H1 (cell line): Measurements from ENCODE around the gene NUDT2. TPM values are rescaled to one million over a fixed set of nuclear protein-coding genes. Genes with fewer than 3 reads are reported as not detected.
"Not testable (repeated sequence)": the region's sequence is repeated elsewhere in the genome, so short reads cannot be mapped to it uniquely, and the experiment has no call there.

ENCODE experiments used
- CTCF ChIA-PET: fragments of 300-600 bp; sonication (Branson Sonifier 250); formaldehyde crosslinking; loops from one replicate; lab custom pipeline; 2021; ENCODE audit not compliant: partially characterized antibody; lab: Charles Lee
- POLR2A ChIA-PET: fragments of 300-600 bp; sonication (Branson Sonifier 250); formaldehyde crosslinking; loops from one replicate; lab custom pipeline; 2021; ENCODE audit warnings: inconsistent platforms; ENCODE audit not compliant: partially characterized antibody; lab: Charles Lee
- DNase-seq, 2 experiments: peaks; one replicate each; pipeline versions ENCODE4 v3.0.0 to v3.0.0-alpha.2; 2010 to 2022; ENCODE audit warnings: low spot score in 2 of 2, low read depth in 1 of 2, mixed read lengths in 1 of 2
- FAIRE-seq: peaks from 2 replicates; lab custom pipeline; 2011; peaks lifted over from hg19 to GRCh38; lab: Jason Lieb, UNC
- H2AFZ ChIP-seq: 2 replicates; pipeline ENCODE4 v1.8.1; 2012; ENCODE audit warnings: low read length, inconsistent platforms
- H2AK5ac ChIP-seq: 2 replicates; pipeline ENCODE4 v1.6.1; 2013; ENCODE audit warnings: low read depth, low read length
- H2BK120ac ChIP-seq: replicated peaks from 2 replicates; pipeline ENCODE3; 2013; ENCODE audit warnings: low read depth, low read length, inconsistent platforms
- H2BK12ac ChIP-seq: 2 replicates; pipeline ENCODE4 v1.6.1; 2013; ENCODE audit warnings: low read depth, low read length
- H2BK15ac ChIP-seq: 2 replicates; pipeline ENCODE4 v1.6.1; 2013; ENCODE audit warnings: low read length
- H2BK20ac ChIP-seq: 2 replicates; pipeline ENCODE4 v1.6.1; 2013; ENCODE audit warnings: low read length
- H2BK5ac ChIP-seq: 2 replicates; pipeline ENCODE4 v1.6.1; 2013; ENCODE audit warnings: low read depth, low read length
- H3K14ac ChIP-seq: 2 replicates; pipeline ENCODE4 v1.6.1; 2013; ENCODE audit warnings: inconsistent platforms; ENCODE audit not compliant: insufficient read length
- H3K18ac ChIP-seq: 2 replicates; pipeline ENCODE4 v1.6.1; 2013; ENCODE audit warnings: low read length; ENCODE audit errors: extremely low read depth
- H3K23ac ChIP-seq: 2 replicates; pipeline ENCODE4 v1.6.1; 2013; ENCODE audit warnings: inconsistent platforms; ENCODE audit not compliant: insufficient read length
- H3K23me2 ChIP-seq: 2 replicates; pipeline ENCODE4 v1.6.1; 2013; ENCODE audit warnings: low read depth, low read length
- H3K27ac ChIP-seq: 2 replicates; pipeline ENCODE4 v1.6.1; 2011; ENCODE audit warnings: low read depth, low read length, inconsistent platforms
- H3K27me3 ChIP-seq, 4 experiments: replicated peaks in 1 of 4; 1 replicate in 1 of 4; 2 replicates in 3 of 4; pipeline versions ENCODE4 v1.6.1 to v1.8.1; 2011 to 2013; ENCODE audit warnings: low read length in 3 of 4, mild to moderate bottlenecking in 3 of 4, inconsistent platforms in 2 of 4, mixed read lengths in 2 of 4, moderate library complexity in 1 of 4; ENCODE audit not compliant: control insufficient read depth in 3 of 4, insufficient read depth in 3 of 4; ENCODE audit errors: extremely low read depth in 1 of 4
- H3K36me3 ChIP-seq, 4 experiments: 2 replicates each; pipeline versions ENCODE4 v1.6.1 to v1.8.1; 2011 to 2013; ENCODE audit warnings: mild to moderate bottlenecking in 4 of 4, low read length in 3 of 4, moderate library complexity in 2 of 4, control low read depth in 1 of 4, inconsistent platforms in 1 of 4; ENCODE audit not compliant: insufficient read depth in 4 of 4, control insufficient read depth in 2 of 4
- H3K4ac ChIP-seq: replicated peaks from 2 replicates; pipeline ENCODE3; 2013; ENCODE audit warnings: low read length, low read depth, mixed read lengths, inconsistent platforms; ENCODE audit not compliant: insufficient read length
- H3K4me1 ChIP-seq, 4 experiments: replicated peaks in 1 of 4; 1 replicate in 1 of 4; 2 replicates in 3 of 4; pipeline versions ENCODE4 v1.6.1 to v1.8.1; 2011 to 2013; ENCODE audit warnings: low read length in 3 of 4, inconsistent platforms in 2 of 4, mixed read lengths in 1 of 4; ENCODE audit not compliant: insufficient read depth in 4 of 4, control insufficient read depth in 3 of 4
- H3K4me2 ChIP-seq, 2 experiments: 2 replicates each; pipeline versions ENCODE4 v1.6.1 to v1.8.1; 2011 to 2013; ENCODE audit warnings: low read depth in 2 of 2, low read length in 2 of 2, control low read depth in 1 of 2, inconsistent platforms in 1 of 2, mild to moderate bottlenecking in 1 of 2; ENCODE audit not compliant: insufficient read depth in 1 of 2
- H3K4me3 ChIP-seq, 4 experiments: fragments of 200-600, 300-600 bp in 1 of 4; sonication (generic), shearing (Covaris generic), sonication (Bioruptor Twin) in 1 of 4; 2 replicates each; pipeline versions ENCODE4 v1.5.1 to v1.8.1; 2011 to 2016; ENCODE audit warnings: low read length in 4 of 4, low read depth in 3 of 4, control low read depth in 2 of 4, inconsistent platforms in 2 of 4, mild to moderate bottlenecking in 2 of 4, mixed read lengths in 1 of 4, moderate library complexity in 1 of 4; ENCODE audit not compliant: insufficient read depth in 2 of 4; ENCODE audit errors: extremely low read depth in 1 of 4
- H3K56ac ChIP-seq: replicated peaks from 2 replicates; pipeline ENCODE3; 2013; ENCODE audit warnings: low read depth, mild to moderate bottlenecking, mixed read lengths, low read length, inconsistent platforms; ENCODE audit not compliant: insufficient read length
- H3K79me1 ChIP-seq: 2 replicates; pipeline ENCODE4 v1.6.1; 2013; ENCODE audit warnings: low read depth, low read length, control low read depth
- H3K79me2 ChIP-seq, 2 experiments: 2 replicates each; pipeline versions ENCODE4 v1.6.1 to v1.8.1; 2012 to 2013; ENCODE audit warnings: low read length in 2 of 2, mild to moderate bottlenecking in 2 of 2, inconsistent platforms in 1 of 2; ENCODE audit not compliant: insufficient read depth in 2 of 2, control insufficient read depth in 1 of 2
- H3K9ac ChIP-seq, 4 experiments: replicated peaks in 1 of 4; 1 replicate in 1 of 4; 2 replicates in 3 of 4; pipeline versions ENCODE4 v1.6.1 to v1.8.1; 2011 to 2013; ENCODE audit warnings: low read depth in 3 of 4, low read length in 3 of 4, control low read depth in 2 of 4, mild to moderate bottlenecking in 2 of 4, moderate library complexity in 2 of 4, inconsistent platforms in 1 of 4; ENCODE audit errors: extremely low read depth in 1 of 4
- H3K9me3 ChIP-seq, 2 experiments: 2 replicates each; pipeline versions ENCODE4 v1.6.1 to v1.8.1; 2012 to 2013; ENCODE audit warnings: mild to moderate bottlenecking in 2 of 2, moderate library complexity in 2 of 2, control low read depth in 1 of 2, inconsistent platforms in 1 of 2, low read depth in 1 of 2, low read length in 1 of 2, mixed read lengths in 1 of 2; ENCODE audit not compliant: insufficient read depth in 2 of 2
- H4K20me1 ChIP-seq, 2 experiments: replicated peaks in 1 of 2; 2 replicates each; pipeline versions ENCODE3 to v1.8.1; 2011 to 2013; ENCODE audit warnings: inconsistent platforms in 2 of 2, low read length in 2 of 2, mild to moderate bottlenecking in 1 of 2; ENCODE audit not compliant: insufficient read depth in 2 of 2, control insufficient read depth in 1 of 2
- H4K5ac ChIP-seq: 2 replicates; pipeline ENCODE4 v1.6.1; 2013; ENCODE audit warnings: low read length, low read depth, mixed read lengths, inconsistent platforms; ENCODE audit not compliant: insufficient read length
- H4K8ac ChIP-seq: 2 replicates; pipeline ENCODE4 v1.8.0; 2013; ENCODE audit warnings: mild to moderate bottlenecking, moderate library complexity, low read length, inconsistent platforms; ENCODE audit not compliant: insufficient read depth; ENCODE audit errors: extremely low read depth
- H4K91ac ChIP-seq: replicated peaks from 2 replicates; pipeline ENCODE3; 2013; ENCODE audit warnings: low read length, mixed read lengths, inconsistent platforms; ENCODE audit not compliant: insufficient read length
- WGBS, 2 experiments: shearing (Covaris generic) in 1 of 2; methylation state at CpG; one replicate each; pipeline versions ENCODE4 v1.1.6 to v1.1.7; 2013 to 2015; ENCODE audit warnings: low lambda C conversion rate in 2 of 2, mixed read lengths in 2 of 2, inconsistent platforms in 1 of 2, low coverage in 1 of 2, missing lambda C conversion rate in 1 of 2; ENCODE audit not compliant: insufficient replicate concordance in 2 of 2, insufficient coverage in 1 of 2, insufficient read length in 1 of 2; ENCODE audit errors: extremely low coverage in 1 of 2, missing lambda C conversion rate in 1 of 2; 5-methylcytosine and 5-hydroxymethylcytosine counted together
- polyA plus RNA-seq, 7 experiments: library from polyadenylated mRNA; depleted of rRNA in 3 of 7; stranded (reverse) in 5 of 7; unstranded in 2 of 7; fragments of >200 nt in 5 of 7; fragments of 200-250 nt in 2 of 7; gene quantifications; 1 replicate in 5 of 7; 2 replicates in 1 of 7; 4 replicates in 1 of 7; pipeline versions ENCODE4 v1.2.1 to v1.2.3, GENCODE V29; 2011 to 2013; ENCODE audit warnings: missing spikeins in 2 of 7, mixed read lengths in 2 of 7
- total RNA-seq: library from RNA; stranded (reverse); fragmentation: NEBNext Ultra II Directional; extraction: Animal tissue kit (Norgen Biotek cat#: 25700); gene quantifications from 2 replicates; pipeline ENCODE4 v1.2.1, GENCODE V29; 2021

NUDT2 gene
- total and polyA plus RNA-seq, 2 of the 8 experiments (the other 6 are each of a cell fraction or from before 2014, with no cell fraction given): 16.7 to 23.7 TPM

DNA sequence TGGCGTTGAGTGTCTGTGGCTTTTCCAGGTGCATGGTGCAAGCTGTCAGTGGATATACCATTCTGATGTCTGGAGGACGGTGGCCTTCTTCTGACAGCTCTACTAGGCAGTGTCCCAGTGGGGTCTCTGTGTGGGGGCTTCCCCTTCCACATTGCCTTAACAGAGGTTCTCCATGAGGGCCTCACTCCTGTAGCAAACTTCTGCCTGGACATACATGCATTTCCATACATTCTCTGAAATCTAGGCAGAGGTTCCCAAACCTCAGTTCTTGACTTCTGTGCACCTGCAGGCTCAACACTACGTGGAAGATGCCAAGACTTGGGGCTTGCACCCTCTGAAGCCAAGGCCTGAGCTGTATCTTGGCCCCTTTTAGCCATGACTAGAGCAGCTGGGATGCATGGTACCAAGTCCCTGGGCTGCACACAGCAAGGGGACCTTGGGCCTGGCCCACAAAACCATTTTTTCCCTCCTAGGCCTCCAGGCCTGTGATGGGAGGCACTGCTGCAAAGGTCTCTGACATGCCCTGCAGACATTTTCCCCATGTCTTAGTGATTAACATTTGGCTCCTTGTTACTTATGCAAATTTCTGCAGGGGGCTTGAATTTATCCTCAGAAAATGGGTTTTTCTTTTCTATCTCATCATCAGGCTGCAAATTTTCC, 38.5 kb downstream of the NUDT2 start:
- H2BK15ac ChIP-seq, H4K5ac ChIP-seq, POLR2A ChIA-PET, H2BK5ac ChIP-seq, H3K4me2 ChIP-seq, H3K36me3 ChIP-seq, H4K20me1 ChIP-seq, H3K27ac ChIP-seq, H3K27me3 ChIP-seq, H4K91ac ChIP-seq, H2BK120ac ChIP-seq, H3K9ac ChIP-seq, FAIRE-seq, H3K79me2 ChIP-seq, H3K56ac ChIP-seq, H3K79me1 ChIP-seq, H3K9me3 ChIP-seq, H3K4me3 ChIP-seq, H2BK20ac ChIP-seq, H2BK12ac ChIP-seq, H2AFZ ChIP-seq, H3K23ac ChIP-seq, H3K4ac ChIP-seq, H3K18ac ChIP-seq, H3K23me2 ChIP-seq, DNase-seq, H3K14ac ChIP-seq, H4K8ac ChIP-seq, H2AK5ac ChIP-seq: not testable (repeated sequence)
- 81% methylated on average over 3 of the region's 3 CpGs; no CpG with 5 or more reads in 1 of the 2 experiments for WGBS, 2 experiments
- CTCF ChIA-PET: interaction anchor here (10.6 to 19.4 kb wide), 2 partner anchors 9 to 30 kb away, joined by 83 to 350 read pairs; partner anchors contain the start of gene MYORG
- peaks cover 7 to 18% (median 10%) of the 10 kb centered on the region in 4 experiments; a peak in 6 of 7 replicates for H3K4me1 ChIP-seq
